Nephron progenitor cell (in vitro differentiated cells): ENCODE data around the gene SLC19A2.
"Not testable (repeated sequence)": the region's sequence is repeated elsewhere in the genome, so short reads cannot be mapped to it uniquely, and the experiment has no call there.

Source experiments
- DNase-seq: peaks from one replicate; pipeline ENCODE4 v3.0.0; 2021
- H3K27ac Mint-ChIP-seq: 2 replicates; pipeline ENCODE4 v1.8.0; 2021; ENCODE audit warnings: mild to moderate bottlenecking, moderate library complexity, mixed read lengths
- H3K27me3 Mint-ChIP-seq: 2 replicates; pipeline ENCODE4 v1.8.0; 2021; ENCODE audit warnings: mild to moderate bottlenecking, low read depth, mixed read lengths; ENCODE audit not compliant: poor library complexity
- H3K36me3 Mint-ChIP-seq: 2 replicates; pipeline ENCODE4 v1.8.0; 2021; ENCODE audit warnings: low read depth, mixed read lengths
- H3K4me1 Mint-ChIP-seq: 2 replicates; pipeline ENCODE4 v1.8.0; 2021; ENCODE audit warnings: mixed read lengths
- H3K4me3 Mint-ChIP-seq: 2 replicates; pipeline ENCODE4 v1.8.0; 2021; ENCODE audit warnings: mild to moderate bottlenecking, moderate library complexity, mixed read lengths
- H3K9me3 Mint-ChIP-seq: 2 replicates; pipeline ENCODE4 v1.8.0; 2021; ENCODE audit warnings: mild to moderate bottlenecking, moderate library complexity, mixed read lengths
- CTCF ChIP-seq: fragments of 200-600 bp; sonication (generic); IDR thresholded peaks from 2 replicates; pipeline ENCODE4 v1.5.0; 2021; ENCODE audit warnings: antibody characterized with exemption

The SLC19A2 gene, protein sequence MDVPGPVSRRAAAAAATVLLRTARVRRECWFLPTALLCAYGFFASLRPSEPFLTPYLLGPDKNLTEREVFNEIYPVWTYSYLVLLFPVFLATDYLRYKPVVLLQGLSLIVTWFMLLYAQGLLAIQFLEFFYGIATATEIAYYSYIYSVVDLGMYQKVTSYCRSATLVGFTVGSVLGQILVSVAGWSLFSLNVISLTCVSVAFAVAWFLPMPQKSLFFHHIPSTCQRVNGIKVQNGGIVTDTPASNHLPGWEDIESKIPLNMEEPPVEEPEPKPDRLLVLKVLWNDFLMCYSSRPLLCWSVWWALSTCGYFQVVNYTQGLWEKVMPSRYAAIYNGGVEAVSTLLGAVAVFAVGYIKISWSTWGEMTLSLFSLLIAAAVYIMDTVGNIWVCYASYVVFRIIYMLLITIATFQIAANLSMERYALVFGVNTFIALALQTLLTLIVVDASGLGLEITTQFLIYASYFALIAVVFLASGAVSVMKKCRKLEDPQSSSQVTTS

DNA sequence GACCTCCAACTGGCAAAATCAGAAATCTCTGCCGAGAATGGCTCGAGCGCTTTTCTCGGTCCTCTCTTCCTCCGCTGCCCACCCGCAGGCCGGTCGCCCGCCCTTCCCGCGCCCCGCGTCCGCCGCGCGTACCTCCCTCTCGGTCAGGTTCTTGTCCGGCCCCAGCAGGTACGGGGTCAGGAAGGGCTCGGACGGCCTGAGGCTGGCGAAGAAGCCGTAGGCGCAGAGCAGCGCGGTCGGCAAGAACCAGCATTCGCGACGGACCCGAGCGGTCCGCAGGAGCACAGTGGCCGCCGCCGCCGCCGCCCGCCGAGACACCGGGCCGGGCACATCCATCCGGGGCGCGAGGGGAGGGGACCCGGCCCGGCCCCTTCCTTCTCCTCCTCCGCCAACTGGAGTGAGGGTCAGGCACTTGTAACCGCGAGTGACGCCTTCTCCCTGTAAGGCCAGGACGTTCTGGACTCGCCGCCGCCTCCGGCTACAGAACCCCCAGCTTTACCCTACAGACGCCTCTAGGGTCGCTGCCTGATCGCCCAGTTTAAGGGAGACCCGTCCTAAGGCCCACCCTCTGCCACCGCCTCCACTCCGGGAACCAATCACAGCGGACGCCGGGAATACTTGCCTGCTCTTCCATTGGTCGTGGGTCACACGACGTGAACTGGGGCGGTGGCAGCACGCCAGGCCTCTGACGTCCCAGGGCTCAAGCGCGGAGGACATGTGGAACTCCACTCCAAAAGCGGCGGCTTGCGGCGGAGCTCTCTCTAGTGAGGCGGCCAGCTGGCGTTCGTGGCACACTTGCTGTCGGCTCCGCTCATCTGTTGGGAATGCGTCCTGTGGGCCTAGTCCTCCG lies at the start of gene SLC19A2:
TSS of gene SLC19A2 (minus strand) at position 514 of the 850 bp plus-strand sequence. CDS start at position 336, 178 bp downstream.
- TF ChIP-seq CTCF, result peak; percentile 20
- Mint-ChIP-seq H3K36me3 (peaks cover 8% of the 10 kb centered on the region), H3K4me1 (peaks cover 51% of the 10 kb centered on the region), H3K27me3 (no peaks in the 10 kb centered on the region), H3K27ac (peak within 1 kb of the TSS; percentile 99), H3K9me3 (peaks cover 13% of the 10 kb centered on the region), H3K4me3 (peak within 1 kb of the TSS; percentile 98)
- DNase-seq, result peak; percentile 92

DNA sequence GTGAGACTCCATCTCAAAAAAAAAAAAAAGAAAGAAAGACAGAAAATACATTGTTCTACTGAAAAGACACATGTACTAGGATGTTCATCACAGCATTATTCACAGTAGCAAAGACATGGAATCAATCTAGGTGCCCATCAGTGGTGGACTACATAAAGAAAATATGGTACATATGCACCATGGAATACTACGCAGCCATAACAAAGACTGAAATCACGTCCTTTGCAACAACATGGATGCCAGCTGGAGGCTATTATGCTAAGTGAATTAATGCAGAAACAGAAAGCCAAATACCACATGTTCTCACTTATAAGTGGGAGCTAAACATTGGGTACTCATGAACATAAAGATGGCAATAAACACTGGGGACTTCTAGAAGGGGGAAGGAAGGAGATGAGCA lies 48.9 kb upstream of the SLC19A2 start:
- TF ChIP-seq CTCF, result no peak
- H3K36me3 Mint-ChIP-seq, result no peaks in the 10 kb centered on the region
- no peak for DNase-seq
- peaks cover 3% of the 10 kb centered on the region for H3K9me3 Mint-ChIP-seq
- H3K4me3 Mint-ChIP-seq, result no peak overlapping the region
- no peak overlapping the region for H3K27ac Mint-ChIP-seq
- H3K27me3 Mint-ChIP-seq, result peaks cover 8% of the 10 kb centered on the region
- no peaks in the 10 kb centered on the region for H3K4me1 Mint-ChIP-seq

GRCh38 chr1:169533528-169534190 lies 47.9 kb upstream of the SLC19A2 start:
- H3K27ac Mint-ChIP-seq, H3K27me3 Mint-ChIP-seq, H3K4me3 Mint-ChIP-seq, DNase-seq, H3K36me3 Mint-ChIP-seq, H3K4me1 Mint-ChIP-seq, H3K9me3 Mint-ChIP-seq: not testable (repeated sequence)

DNA sequence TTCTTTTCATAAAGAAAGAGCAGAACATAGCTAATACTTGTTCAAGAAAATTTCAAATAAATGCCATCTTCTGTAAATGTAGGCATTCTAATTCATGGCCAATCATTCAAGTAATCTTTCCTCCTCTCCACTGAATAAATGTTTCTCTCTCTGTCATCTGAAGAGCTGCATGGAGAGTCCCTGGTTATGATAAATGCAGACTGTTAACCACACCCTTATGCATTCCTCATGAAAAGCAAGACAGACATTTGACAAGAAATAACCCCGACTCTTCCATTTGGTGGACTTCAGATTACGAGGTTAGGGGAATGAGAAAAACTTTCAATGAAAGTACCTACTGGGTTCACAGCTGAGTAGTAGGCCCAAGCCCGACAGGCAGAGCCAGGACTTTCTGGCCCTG lies 44.7 kb upstream of the SLC19A2 start:
- Mint-ChIP-seq H3K9me3 (peaks cover 3% of the 10 kb centered on the region), H3K36me3 (no peaks in the 10 kb centered on the region), H3K4me3 (no peak overlapping the region), H3K4me1 (no peaks in the 10 kb centered on the region), H3K27ac (no peak overlapping the region), H3K27me3 (peaks cover 13% of the 10 kb centered on the region)
- no peak for TF ChIP-seq CTCF
- DNase-seq, result no peak

DNA sequence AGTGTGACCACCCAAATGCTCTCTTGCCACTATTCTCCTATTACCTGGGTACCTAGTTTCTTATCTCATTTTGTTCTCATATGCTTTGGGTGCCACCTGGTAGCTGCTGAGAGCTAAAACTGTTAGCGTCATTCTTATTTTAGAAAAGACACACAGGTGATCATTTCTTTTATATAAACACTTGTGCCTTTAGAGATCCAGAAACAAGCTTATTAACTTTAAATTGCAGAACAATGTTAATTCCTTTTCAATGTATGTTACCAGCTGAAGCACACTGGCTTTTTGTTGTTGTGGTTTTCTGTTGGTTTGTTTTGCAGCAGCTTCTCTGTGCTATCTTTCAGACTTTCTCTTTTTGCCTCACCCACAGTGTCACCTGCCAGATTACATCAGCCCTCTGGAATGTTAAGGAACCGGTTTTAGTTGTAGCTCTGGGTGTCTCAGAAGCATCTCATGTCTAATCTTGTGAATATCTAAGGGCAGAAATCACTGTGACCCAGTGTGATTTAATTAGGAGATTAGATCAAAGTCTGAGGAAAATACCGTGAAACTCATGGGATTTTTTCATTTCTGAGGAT lies 43.4 kb upstream of the SLC19A2 start:
- no peak for TF ChIP-seq CTCF
- Mint-ChIP-seq H3K4me3 (no peak overlapping the region), H3K36me3 (no peaks in the 10 kb centered on the region), H3K4me1 (no peaks in the 10 kb centered on the region), H3K27ac (no peak overlapping the region), H3K27me3 (peaks cover 13% of the 10 kb centered on the region), H3K9me3 (peaks cover 3% of the 10 kb centered on the region)
- DNase-seq, result no peak
